GM12864 (cell line): ENCODE measurements around the gene RTEL1.

ENCODE experiments used
- DNase-seq: peaks from one replicate; pipeline ENCODE4 v3.0.0-alpha.2; 2011; ENCODE audit warnings: low read depth
- H3K4me3 ChIP-seq: 2 replicates; pipeline ENCODE4 v1.5.1; 2011; ENCODE audit warnings: mild to moderate bottlenecking, low read depth, low read length, control low read depth
- TF ChIP-seq, protein P1 (sequence below): IDR thresholded peaks from 2 replicates; pipeline ENCODE4 v1.5.1; 2011; ENCODE audit warnings: low read depth, mild to moderate bottlenecking, moderate library complexity, low read length, control low read depth, inconsistent platforms; ENCODE audit errors: missing control alignments

RTEL1 gene

DNA sequence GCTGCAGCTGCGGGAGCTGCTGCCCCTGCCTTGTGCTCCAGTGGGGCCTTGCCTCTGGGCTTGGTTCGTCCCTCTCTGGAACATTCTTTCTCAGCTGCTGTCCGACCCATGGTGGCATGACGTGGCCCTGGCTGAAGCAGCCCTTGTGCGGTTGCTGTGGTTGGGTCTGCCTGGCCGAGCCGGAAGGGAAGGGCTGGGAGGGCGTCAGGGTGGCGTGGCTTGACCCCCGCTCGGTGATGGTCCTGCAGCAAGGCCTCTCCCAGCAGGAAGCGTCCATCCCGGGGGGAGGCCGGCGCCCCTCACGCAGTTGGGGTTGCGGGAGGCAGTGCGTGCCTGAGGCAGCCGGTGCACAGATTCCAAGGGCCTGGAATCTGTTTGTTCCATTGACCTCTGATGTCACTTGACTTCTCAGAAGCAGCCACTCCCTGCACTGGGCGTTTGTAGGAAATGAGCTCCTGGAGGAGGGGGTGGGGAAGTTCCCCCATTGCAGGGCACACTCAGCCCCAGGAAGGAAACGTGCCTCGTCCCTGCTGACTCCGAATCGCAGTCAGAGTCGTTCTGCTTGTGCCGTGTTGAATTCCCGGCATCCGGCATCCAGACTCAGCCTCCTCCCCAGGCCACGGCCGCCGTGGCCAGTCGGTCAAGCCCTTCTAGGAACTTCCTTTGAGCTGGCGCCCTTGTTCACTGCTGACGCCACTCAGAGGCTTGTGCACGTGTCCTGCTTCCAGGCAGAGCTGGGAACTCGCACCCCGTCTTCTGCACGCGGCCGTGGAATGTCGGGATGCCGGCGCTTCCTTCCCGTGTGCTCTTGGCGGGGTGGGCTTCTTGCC lies 28.6 kb downstream of the RTEL1 start:
- no peak for DNase-seq
- H3K4me3 ChIP-seq: no peak overlapping the region
- TF ChIP-seq, protein P1, sequence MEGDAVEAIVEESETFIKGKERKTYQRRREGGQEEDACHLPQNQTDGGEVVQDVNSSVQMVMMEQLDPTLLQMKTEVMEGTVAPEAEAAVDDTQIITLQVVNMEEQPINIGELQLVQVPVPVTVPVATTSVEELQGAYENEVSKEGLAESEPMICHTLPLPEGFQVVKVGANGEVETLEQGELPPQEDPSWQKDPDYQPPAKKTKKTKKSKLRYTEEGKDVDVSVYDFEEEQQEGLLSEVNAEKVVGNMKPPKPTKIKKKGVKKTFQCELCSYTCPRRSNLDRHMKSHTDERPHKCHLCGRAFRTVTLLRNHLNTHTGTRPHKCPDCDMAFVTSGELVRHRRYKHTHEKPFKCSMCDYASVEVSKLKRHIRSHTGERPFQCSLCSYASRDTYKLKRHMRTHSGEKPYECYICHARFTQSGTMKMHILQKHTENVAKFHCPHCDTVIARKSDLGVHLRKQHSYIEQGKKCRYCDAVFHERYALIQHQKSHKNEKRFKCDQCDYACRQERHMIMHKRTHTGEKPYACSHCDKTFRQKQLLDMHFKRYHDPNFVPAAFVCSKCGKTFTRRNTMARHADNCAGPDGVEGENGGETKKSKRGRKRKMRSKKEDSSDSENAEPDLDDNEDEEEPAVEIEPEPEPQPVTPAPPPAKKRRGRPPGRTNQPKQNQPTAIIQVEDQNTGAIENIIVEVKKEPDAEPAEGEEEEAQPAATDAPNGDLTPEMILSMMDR: no peak

DNA sequence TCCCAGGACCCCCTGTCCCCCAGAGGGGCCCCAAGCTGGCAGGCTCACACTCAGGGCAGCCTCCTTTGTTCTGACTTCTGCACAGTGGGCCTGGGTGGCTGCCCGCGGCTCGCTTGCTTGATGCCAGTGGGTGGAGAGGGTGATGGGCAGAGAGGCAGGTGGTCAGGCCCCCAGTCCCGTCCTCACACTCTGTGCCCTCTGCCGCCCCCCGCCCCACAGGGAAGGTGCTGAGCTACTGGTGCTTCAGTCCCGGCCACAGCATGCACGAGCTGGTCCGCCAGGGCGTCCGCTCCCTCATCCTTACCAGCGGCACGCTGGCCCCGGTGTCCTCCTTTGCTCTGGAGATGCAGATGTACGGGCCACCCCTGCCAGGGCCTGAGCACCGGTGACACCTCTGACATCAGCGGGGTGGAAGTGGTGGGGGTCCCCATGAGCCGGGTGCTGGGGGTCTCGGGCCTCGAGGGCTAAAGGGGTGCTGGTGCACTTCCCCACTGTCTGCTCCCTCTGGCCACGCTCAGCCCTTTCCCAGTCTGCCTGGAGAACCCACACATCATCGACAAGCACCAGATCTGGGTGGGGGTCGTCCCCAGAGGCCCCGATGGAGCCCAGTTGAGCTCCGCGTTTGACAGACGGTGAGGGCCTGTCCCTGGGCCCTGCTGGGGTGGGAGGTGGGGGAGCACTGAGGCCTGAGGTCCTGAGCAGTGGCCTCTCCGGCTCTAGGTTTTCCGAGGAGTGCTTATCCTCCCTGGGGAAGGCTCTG lies 29.5 kb downstream of the RTEL1 start:
- DNase-seq: no peak
- H3K4me3 ChIP-seq: no peak overlapping the region
- TF ChIP-seq, protein P1: no peak

DNA sequence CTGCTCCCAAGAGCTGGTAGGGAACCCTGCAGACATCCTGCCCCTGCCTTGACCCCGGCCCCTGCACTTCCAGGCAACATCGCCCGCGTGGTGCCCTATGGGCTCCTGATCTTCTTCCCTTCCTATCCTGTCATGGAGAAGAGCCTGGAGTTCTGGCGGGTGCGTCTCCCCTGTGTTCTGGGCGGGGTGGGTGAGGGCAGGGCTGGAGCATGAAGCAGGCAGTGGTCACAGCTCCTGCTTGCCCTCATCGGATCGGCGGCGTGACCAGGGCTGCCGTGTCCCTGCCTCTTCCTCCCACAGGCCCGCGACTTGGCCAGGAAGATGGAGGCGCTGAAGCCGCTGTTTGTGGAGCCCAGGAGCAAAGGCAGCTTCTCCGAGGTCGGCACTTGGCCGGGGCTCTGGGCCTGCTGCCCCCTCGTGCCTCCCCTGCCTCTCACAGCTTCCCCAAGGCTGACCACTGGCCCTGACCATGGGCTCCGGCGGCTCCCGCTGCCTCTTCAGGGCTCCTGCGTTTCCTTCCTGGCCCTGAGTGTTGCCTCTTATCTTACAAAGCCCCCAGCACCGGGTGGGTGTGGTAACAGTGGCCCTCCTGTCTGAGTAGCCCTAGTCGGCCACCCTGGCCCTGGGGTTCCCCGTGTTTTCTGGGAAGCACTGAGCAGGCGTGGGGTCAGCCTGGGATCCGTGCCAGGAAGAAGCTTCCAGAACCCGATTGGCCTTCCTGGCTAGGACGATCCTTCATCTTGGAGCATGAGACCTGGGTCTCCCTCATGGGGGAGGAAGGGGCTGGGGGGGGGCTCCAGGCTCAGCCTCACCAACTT lies 30.3 kb downstream of the RTEL1 start:
- no peak for DNase-seq
- TF ChIP-seq, protein P1: no peak
- no peak overlapping the region for H3K4me3 ChIP-seq

DNA sequence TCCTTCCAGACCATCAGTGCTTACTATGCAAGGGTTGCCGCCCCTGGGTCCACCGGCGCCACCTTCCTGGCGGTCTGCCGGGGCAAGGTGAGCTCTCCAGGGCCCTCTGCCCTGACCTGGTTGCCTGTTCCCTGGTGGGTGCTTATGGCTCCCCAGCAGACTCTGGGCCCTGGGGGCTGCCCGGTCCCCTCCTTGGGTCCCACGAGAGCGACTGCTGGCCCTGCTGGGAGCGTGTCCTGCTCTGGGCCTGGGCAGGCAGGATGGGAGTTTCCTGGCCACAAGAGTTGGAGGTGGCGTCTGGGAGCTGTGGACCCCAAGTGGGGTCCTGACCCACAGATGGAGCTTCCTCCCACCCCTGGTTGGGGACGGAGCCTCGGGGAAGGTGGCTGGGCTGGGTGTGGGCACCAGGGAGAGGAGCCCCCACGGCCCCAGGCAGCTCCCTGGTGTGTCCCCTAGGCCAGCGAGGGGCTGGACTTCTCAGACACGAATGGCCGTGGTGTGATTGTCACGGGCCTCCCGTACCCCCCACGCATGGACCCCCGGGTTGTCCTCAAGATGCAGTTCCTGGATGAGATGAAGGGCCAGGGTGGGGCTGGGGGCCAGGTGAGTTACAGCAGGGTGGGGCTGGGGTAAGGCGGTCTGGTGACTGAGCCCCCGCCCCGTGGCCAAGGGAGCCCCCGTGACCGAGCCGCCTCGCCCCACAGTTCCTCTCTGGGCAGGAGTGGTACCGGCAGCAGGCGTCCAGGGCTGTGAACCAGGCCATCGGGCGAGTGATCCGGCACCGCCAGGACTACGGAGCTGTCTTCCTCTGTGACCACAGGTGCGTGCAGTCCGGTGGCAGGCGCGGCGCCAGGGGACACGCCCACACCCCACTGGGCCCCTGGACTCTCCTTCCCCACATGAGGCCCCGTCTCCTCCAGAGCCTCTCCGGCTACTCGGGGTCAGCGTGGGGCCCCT lies 31.2 kb downstream of the RTEL1 start:
- no peak for DNase-seq
- TF ChIP-seq, protein P1: no peak
- H3K4me3 ChIP-seq: no peak overlapping the region

DNA sequence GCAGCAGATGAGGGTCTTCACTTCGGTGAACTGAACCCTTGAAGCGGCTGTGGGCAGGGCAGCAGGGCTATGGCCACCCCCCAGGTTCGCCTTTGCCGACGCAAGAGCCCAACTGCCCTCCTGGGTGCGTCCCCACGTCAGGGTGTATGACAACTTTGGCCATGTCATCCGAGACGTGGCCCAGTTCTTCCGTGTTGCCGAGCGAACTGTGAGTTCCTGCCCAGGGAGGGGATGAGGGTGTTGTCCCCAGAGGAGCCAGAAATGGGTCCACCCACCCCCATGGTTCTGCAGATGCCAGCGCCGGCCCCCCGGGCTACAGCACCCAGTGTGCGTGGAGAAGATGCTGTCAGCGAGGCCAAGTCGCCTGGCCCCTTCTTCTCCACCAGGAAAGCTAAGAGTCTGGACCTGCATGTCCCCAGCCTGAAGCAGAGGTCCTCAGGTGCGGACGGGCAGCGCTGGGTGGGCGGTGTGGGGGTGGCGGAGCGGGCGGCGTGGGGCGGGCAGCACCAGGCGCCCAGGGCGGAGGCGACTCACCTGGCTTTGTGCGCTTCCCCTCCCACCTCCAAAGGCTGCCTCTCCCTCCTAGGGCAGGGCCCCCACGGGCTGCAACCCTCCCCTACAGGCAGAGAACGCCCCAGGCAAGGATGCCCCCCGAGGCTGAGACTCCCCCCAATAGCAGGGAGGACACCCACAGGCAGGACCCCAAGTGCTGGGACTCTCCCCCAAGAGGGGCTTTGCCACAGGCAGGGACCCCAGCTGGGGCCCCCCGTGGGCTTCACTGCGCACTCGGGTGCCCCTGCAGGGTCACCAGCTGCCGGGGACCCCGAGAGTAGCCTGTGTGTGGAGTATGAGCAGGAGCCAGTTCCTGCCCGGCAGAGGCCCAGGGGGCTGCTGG lies 32.1 kb downstream of the RTEL1 start:
- no peak overlapping the region for H3K4me3 ChIP-seq
- no peak for DNase-seq
- TF ChIP-seq, protein P1: no peak
